Measurements from ENCODE around the gene STEAP2.

The STEAP2 gene

GRCh38 chr7:90194911-90195809 lies 16.4 kb upstream of the STEAP2 start:
- DNase-seq: no peak

DNA sequence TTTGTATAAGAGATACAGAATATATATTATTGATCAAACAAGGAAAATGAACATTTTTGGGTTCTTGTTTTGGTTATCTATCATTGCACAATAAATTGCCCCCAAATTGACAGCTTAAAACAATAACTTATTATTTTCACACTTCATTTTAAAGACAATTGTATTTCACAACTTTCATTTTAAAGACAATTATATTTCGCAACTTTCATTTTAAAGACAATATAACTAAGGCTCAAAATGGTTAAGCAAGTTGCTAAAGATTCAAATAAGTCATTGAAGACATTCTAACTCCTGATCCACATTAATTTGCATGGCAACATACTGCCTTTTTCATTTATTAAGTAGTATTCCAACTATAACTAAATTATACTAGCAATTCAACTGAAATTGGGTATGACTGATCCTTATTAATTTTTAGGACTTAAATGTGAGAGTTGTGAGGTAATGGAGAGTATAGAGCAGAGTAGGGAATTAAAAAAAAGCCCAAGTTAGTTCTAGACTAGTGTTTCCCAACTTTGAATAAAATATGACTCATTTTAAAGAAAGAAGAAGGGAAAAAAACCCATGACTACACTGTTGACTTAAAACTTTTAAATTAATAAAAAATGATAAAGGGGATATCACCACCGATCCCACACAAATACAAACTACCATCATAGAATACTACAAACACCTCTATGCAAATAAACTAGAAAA lies 9.9 kb upstream of the STEAP2 start:
- DNase-seq: no peak

GRCh38 chr7:90207956-90208355 lies 3.6 kb upstream of the STEAP2 start:
- no peak for DNase-seq

DNA sequence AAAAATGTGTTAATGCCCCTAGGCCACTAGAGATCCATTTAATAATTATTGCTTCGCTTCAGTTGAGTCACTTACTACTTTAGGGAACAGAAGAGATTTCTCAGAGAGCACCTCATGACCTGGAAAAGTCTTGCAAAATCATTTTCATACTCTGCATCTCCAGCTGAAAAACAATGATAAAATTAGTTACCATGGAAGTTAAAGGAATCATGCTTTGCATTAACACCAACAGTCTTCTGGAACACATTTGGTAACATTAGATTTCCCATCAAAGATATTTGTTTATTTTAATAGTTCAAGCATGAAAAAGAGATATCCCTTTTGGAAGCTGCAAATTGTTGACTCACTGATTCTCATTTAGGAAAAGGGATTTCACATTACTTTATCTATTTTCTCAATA lies 1.8 kb upstream of the STEAP2 start:
- no peak for DNase-seq

DNA sequence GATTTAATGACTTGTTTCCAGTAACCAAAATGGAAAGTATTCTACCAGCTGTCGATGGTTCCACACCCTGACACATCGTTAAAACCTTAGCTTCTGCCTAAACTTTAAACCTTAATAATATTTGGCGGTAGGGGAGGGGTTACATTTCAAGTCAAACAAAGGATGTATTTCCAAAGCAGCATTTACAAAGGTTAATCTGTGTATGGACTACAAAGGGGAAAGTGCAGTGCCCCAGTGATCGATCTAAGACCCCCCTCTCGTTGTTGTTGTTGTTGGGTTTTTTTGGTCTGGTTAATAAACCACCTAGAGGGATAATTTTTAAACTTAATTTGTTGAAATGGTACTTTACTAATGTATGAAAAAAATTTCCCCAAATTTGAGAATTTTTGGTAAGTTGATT lies 1.1 kb upstream of the STEAP2 start:
- DNase-seq: no peak

GRCh38 chr7:90210981-90211380 lies 559 bp upstream of the STEAP2 start:
- DNase-seq: no peak

GRCh38 chr7:90212149-90212495 lies 582 bp downstream of the STEAP2 start:
- DNase-seq: no peak

GRCh38 chr7:90213521-90213920 lies 2.0 kb downstream of the STEAP2 start:
- no peak for DNase-seq

- DNase-seq: no peak
Measured at GRCh38 chr7:90216080-90216674, 4.6 kb downstream of the STEAP2 start.

GRCh38 chr7:90216771-90217170 lies 5.2 kb downstream of the STEAP2 start:
- DNase-seq: no peak

DNA sequence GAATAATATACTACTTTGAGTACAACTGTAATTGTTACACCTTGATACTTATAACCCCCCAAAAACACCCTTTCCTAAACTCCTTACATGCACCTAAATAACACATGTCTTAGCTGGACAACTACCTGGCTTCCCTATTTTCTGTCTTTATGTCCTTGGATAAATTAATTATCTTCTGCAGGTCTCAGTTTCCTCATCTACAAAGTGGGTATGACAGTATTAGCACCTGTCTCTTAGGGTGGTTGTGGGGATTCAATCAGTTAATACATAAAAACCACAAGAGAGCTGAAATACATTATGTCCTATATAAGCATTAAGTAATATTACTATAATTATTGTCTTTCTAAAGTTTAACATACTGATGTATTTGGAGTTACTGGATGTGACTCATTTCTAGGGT lies 10.8 kb downstream of the STEAP2 start:
- no peak for DNase-seq

- DNase-seq: no peak
Measured at GRCh38 chr7:90222811-90223725, 11.5 kb downstream of the STEAP2 start.

DNA sequence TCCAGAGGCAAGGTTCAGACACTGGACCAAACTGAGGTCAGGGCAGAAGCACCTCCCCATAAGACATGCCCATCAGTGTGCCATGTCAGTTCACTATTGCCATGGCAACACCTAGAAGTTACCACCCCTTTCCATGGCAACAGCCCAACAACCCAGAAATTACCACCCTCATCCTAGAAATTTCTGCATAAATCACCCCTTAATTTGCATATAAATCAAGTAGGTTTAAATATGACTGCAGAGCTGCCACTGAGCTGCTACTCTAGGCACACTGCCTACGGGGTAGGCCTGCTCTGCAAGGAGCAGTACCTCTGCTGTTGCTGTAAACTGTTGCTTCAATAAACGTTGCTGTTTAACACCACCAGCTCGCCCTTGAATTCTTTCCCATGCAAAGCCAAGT lies 12.7 kb downstream of the STEAP2 start:
- DNase-seq: no peak

DNA sequence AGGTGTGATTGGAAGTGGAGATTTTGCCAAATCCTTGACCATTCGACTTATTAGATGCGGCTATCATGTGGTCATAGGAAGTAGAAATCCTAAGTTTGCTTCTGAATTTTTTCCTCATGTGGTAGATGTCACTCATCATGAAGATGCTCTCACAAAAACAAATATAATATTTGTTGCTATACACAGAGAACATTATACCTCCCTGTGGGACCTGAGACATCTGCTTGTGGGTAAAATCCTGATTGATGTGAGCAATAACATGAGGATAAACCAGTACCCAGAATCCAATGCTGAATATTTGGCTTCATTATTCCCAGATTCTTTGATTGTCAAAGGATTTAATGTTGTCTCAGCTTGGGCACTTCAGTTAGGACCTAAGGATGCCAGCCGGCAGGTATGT lies 13.6 kb downstream of the STEAP2 start:
- no peak for DNase-seq

DNA sequence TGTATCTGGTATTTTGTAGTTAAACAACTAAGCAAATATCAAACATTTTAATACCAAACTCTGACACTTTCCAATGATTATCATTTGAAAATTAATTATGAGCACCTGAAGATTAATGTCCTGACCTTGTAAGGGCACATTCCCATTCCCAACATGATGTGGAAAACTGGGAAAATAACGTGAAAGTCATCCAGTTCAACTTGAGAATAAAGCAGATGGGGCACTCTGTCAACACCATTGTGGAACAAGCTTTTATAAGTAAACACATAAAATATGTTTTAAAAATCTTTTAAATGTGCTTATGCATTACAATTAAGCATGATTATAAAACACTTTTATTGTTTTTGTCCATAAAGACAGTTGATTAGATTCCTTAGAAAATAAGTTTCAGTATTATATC lies 14.1 kb downstream of the STEAP2 start:
- no peak for DNase-seq

- DNase-seq: no peak
Measured at GRCh38 chr7:90227259-90227658, 15.7 kb downstream of the STEAP2 start.

- no peak for DNase-seq
Measured at GRCh38 chr7:90229682-90230081, 18.1 kb downstream of the STEAP2 start.

GRCh38 chr7:90230834-90231233 lies 19.3 kb downstream of the STEAP2 start:
- no peak for DNase-seq

DNA sequence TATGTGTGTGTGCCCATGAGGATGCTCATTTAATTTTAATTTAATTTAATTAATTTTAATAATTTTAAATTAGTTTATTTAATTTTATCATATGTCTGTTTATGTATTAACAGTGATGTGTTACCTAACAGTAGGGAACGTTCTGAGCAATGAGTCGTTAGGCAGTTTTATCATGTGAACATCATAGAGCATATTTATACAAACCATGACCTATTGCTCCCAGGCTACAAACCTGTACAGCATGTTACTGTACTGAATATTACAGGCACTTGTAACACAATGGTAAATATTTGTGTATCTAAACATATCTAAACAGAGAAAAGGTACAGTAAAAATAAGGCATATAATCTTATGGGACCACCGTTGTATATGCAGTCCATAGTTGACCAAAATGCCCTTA lies 19.8 kb downstream of the STEAP2 start:
- DNase-seq: no peak

GRCh38 chr7:90232430-90232829 lies 20.9 kb downstream of the STEAP2 start:
- DNase-seq: no peak

DNA sequence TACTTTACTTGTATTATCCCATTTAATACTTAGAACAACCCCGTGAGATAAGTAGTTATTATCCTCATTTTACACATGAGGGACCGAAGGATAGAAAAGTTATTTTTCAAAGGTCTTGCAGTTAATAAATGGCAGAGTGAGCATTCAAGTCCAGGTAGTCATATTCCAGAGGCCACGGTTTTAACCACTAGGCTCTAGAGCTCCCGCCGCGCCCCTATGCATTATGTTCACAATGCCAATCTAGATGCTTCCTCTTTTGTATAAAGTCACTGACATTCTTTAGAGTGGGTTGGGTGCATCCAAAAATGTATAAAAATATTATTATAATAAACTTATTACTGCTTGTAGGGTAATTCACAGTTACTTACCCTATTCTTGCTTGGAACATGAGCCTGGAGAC lies 22.0 kb downstream of the STEAP2 start:
- no peak for DNase-seq

- no peak for DNase-seq
Measured at GRCh38 chr7:90236721-90237289, 25.3 kb downstream of the STEAP2 start.

DNA sequence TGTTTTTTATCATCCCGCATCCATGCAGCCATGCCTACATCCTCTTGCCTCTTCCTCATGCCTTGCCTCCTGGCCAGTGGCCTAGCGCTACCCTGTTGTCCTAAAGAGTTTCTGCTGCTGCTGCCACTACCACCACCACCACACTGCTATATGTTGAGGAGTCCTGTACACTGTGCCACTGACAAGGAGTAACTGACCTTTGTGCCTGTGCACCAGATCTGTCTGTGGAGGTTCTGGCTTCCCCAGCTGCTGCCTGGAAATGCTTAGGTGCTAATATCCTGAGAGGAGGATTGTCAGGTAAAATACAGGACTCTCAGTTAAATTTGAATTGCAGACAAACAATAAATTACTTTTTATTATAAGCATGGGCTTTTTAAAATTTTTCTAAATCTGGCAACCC lies 26.5 kb downstream of the STEAP2 start:
- no peak for DNase-seq

Measured in NCI-H187 (cell line).